Prostate gland (tissue), 2 donors: ENCODE measurements around the gene FAAP100.

Experiments used
- CTCF ChIP-seq, 4 experiments: fragments of 200-600 bp in 2 of 4; fragments of 450-650 bp in 2 of 4; sonication (generic) in 2 of 4; IDR thresholded peaks; 1 replicate in 3 of 4; 2 replicates in 1 of 4; pipeline ENCODE4 v1.5.1; 2016 to 2019; ENCODE audit warnings: antibody characterized with exemption in 4 of 4, mild to moderate bottlenecking in 2 of 4, moderate library complexity in 2 of 4
- POLR2A ChIP-seq: fragments of 450-650 bp; IDR thresholded peaks from one replicate; pipeline ENCODE4 v1.6.1; 2016; ENCODE audit warnings: antibody characterized with exemption, mild to moderate bottlenecking

- TF ChIP-seq CTCF (IDR thresholded peaks at IDR 0.05) = no peak
- no peak for TF ChIP-seq POLR2A
Observed at GRCh38 chr17:81574643-81574956, 22.4 kb upstream of the FAAP100 start.
